ENCODE measurements around the gene LDAF1.

GRCh38 chr16:21197621-21198020 lies 39.1 kb downstream of the LDAF1 start:
- no peak for TF ChIP-seq CTCF (IDR thresholded peaks at IDR 0.05)
- TF ChIP-seq POLR2A (IDR thresholded peaks at IDR 0.05): no peak
